HK-2 (cell line): ENCODE data around the gene PFKFB1.

Source experiments
- DNase-seq: peaks from one replicate; pipeline ENCODE4 v3.0.0-alpha.2; 2018; ENCODE audit not compliant: unreplicated experiment

Gene PFKFB1

DNA sequence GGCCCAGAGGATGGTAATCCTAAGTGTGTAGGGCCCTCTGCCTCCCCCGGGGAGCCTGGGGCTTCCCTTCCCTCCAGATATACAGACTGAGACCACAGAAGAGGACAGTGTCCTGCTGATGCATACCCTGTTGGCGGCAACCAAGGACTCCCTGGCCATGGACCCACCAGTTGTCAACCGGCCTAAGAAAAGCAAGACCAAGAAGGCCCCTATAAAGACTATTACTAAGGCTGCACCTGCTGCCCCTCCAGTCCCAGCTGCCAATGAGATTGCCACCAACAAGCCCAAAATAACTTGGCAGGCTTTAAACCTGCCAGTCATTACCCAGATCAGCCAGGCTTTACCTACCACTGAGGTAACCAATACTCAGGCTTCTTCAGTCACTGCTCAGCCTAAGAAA lies 71.4 kb downstream of the PFKFB1 start:
- DNase-seq = no peak

- DNase-seq = peak; percentile 70
Observed at GRCh38 chrX:54921427-54922021, 72.5 kb downstream of the PFKFB1 start.

- DNase-seq = peak; percentile 2
Observed at GRCh38 chrX:54920610-54921426, 73.2 kb downstream of the PFKFB1 start, which contains the start of gene TRO. TRO (plus strand) TSS chrX:54920824; CDS start chrX:54922247, 1,423 bp downstream.

DNA sequence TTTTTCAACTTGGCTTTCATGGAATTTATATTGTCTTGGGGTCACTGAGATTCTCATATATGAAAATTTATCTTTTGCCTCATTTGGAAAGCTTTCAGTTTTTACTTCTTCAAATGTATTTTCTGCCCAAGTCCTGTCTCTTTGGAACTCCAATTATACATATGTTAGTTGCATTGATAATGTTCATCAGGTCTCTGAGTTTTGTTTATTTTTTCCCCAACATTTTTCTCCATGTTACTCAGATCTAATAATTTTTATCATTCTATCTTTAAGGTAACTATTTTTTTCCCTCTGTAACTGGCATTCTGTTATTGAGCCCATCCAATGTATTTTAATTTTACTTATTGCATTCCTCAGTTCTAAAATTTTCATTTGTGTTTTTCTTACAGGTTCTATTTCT lies 84.0 kb downstream of the PFKFB1 start:
- no peak for DNase-seq

DNA sequence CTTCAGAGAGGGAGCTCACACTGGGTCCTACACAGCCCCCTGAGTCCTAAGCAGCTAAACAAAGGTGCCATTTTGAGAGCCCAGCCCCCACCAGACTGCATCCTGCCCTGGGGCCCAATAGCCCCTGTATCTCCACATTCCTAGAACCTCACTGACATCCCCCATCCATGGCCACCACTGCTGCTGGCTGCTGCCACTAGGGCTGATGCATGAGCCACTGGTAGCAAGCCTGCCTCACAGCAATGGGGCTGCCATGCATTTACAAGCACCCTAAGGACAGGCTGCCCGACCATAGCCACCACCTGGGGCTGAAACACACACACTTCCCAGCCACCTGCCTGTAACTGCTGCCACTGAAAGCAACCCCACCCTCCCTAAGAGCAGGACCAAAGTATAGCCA lies 99.8 kb downstream of the PFKFB1 start:
- no peak for DNase-seq

DNA sequence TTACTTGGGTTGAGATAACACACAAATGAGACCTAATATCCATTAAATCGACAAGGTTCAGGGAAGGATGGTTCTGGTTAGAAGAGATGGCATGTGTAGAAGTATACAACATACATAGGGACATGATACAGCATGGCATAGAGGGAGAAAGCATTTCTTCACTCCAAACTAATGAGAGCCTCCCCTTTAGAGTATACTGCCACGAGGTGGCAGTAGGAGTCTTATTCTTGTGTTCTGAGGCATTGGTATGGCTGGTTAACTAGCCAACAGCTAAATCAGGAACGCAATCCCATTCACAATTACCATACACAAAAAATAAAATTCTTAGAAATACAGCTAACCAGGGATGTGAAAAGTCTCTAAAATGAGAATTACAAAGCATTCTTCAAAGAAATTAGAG lies 102.4 kb downstream of the PFKFB1 start:
- no peak for DNase-seq

- DNase-seq = no peak
Observed at GRCh38 chrX:54885740-54886139, 108.2 kb downstream of the PFKFB1 start.
